HL-60 (cell line): ENCODE data around the gene HSP90AA1.

Source experiments
- DNase-seq, 2 experiments: peaks; one replicate each; pipeline ENCODE4 v3.0.0-alpha.2; 2010 to 2020; ENCODE audit warnings: low read depth in 1 of 2, low spot score in 1 of 2
- H3K27ac ChIP-seq: fragments of 250-450 bp; sonication (Bioruptor Pico); replicated peaks from 2 replicates; pipeline ENCODE4 v1.5.1; 2020; ENCODE audit warnings: mild to moderate bottlenecking, moderate library complexity
- H3K27me3 ChIP-seq: fragments of 250-450 bp; sonication (Bioruptor Pico); 2 replicates; pipeline ENCODE4 v1.5.1; 2021; ENCODE audit warnings: mild to moderate bottlenecking, moderate library complexity; ENCODE audit not compliant: insufficient read depth, poor library complexity, severe bottlenecking
- H3K4me3 ChIP-seq: replicated peaks from 2 replicates; pipeline ENCODE4 v1.5.1; 2011; ENCODE audit warnings: mild to moderate bottlenecking, control low read depth, low read length; ENCODE audit not compliant: insufficient read depth
- CTCF ChIP-seq: IDR thresholded peaks from one replicate; pipeline ENCODE4 v1.5.1; 2011; ENCODE audit warnings: low read length, control low read depth, inconsistent platforms; ENCODE audit not compliant: insufficient read depth
- GABPA ChIP-seq: IDR thresholded peaks from 2 replicates; pipeline ENCODE4 v1.6.1; 2012; ENCODE audit warnings: low read depth
- POLR2AphosphoS5 ChIP-seq: IDR thresholded peaks from 2 replicates; pipeline ENCODE4 v1.6.1; 2012; ENCODE audit warnings: low read depth
- REST ChIP-seq: IDR thresholded peaks from 2 replicates; pipeline ENCODE4 v1.6.1; 2012; ENCODE audit warnings: low read depth; ENCODE audit not compliant: insufficient replicate concordance
- SPI1 ChIP-seq: IDR thresholded peaks from 2 replicates; pipeline ENCODE4 v1.6.1; 2012; ENCODE audit warnings: low read depth, mild to moderate bottlenecking, borderline replicate concordance

Gene HSP90AA1

GRCh38 chr14:102063808-102064429 lies 22.9 kb downstream of the HSP90AA1 start:
- H3K4me3 ChIP-seq = no peak overlapping the region
- no peaks in the 10 kb centered on the region for H3K27me3 ChIP-seq
- no peak overlapping the region for H3K27ac ChIP-seq
- DNase-seq = no peak
- TF ChIP-seq POLR2AphosphoS5 = no peak
- no peak for TF ChIP-seq CTCF
- TF ChIP-seq SPI1 = no peak
- TF ChIP-seq REST = no peak
- no peak for TF ChIP-seq GABPA

- no peak overlapping the region for H3K4me3 ChIP-seq
Observed at GRCh38 chr14:102063109-102063807, 23.6 kb downstream of the HSP90AA1 start.

More at GRCh38 chr14:102063109-102063807, 23.6 kb downstream of the HSP90AA1 start:
- Histone ChIP-seq H3K27me3 (no peaks in the 10 kb centered on the region), H3K27ac (no peak overlapping the region)
- peak; percentile 76 to 86 for DNase-seq
- TF ChIP-seq GABPA (no peak), REST (no peak), CTCF (peak; percentile 29), POLR2AphosphoS5 (no peak)
